ENCODE data around the gene OR1F1. TPM values are rescaled to one million over a fixed set of nuclear protein-coding genes. Genes with fewer than 3 reads are reported as not detected.

OR1F1 gene
- total RNA-seq, 4 donors from 2014 or later: not detected

- TF ChIP-seq, protein P1, sequence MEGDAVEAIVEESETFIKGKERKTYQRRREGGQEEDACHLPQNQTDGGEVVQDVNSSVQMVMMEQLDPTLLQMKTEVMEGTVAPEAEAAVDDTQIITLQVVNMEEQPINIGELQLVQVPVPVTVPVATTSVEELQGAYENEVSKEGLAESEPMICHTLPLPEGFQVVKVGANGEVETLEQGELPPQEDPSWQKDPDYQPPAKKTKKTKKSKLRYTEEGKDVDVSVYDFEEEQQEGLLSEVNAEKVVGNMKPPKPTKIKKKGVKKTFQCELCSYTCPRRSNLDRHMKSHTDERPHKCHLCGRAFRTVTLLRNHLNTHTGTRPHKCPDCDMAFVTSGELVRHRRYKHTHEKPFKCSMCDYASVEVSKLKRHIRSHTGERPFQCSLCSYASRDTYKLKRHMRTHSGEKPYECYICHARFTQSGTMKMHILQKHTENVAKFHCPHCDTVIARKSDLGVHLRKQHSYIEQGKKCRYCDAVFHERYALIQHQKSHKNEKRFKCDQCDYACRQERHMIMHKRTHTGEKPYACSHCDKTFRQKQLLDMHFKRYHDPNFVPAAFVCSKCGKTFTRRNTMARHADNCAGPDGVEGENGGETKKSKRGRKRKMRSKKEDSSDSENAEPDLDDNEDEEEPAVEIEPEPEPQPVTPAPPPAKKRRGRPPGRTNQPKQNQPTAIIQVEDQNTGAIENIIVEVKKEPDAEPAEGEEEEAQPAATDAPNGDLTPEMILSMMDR (IDR thresholded peaks at IDR 0.05; ENCODE audit: low read depth): no peak
Measured at GRCh38 chr16:3252967-3253366, 65.0 kb downstream of the OR1F1 start.

- TF ChIP-seq, protein P1 (IDR thresholded peaks at IDR 0.05; ENCODE audit: low read depth): no peak
Measured at GRCh38 chr16:3254309-3254708, 66.3 kb downstream of the OR1F1 start.

Other genes with a start within 250 kb of the OR1F1 start
- not detected for gene KREMEN2, start 223.9 kb upstream of the OR1F1 start, total RNA-seq
- gene PAQR4, start 218.9 kb upstream of the OR1F1 start, total RNA-seq: 1 to 10 TPM; 1.5 to 5.7 (median 3.8) TPM
- 1 to 10 TPM in 3 of 4 donors, not detected in 1; 1.5 to 2.0 (median 1.8) TPM for gene PKMYT1, start 207.8 kb upstream of the OR1F1 start, total RNA-seq
- gene CLDN9, start 175.3 kb upstream of the OR1F1 start, total RNA-seq: 1 to 10 TPM in 1 of 4 donors, not detected in 3; 1.3 TPM
- not detected for gene CLDN6, start 170.0 kb upstream of the OR1F1 start, total RNA-seq
- gene TNFRSF12A, start 167.8 kb upstream of the OR1F1 start, total RNA-seq: 10 to 100 TPM in 2 of 4 donors, 1 to 10 TPM in 2; 8.1 to 20.7 (median 13.5) TPM
- 10 to 100 TPM; 17.8 to 30.9 (median 27.9) TPM for gene HCFC1R1, start 164.3 kb upstream of the OR1F1 start, total RNA-seq
- 10 to 100 TPM; 10.8 to 17.2 (median 13.8) TPM for gene THOC6, start 164.2 kb upstream of the OR1F1 start, total RNA-seq
- not detected for gene BICDL2, start 151.3 kb upstream of the OR1F1 start, total RNA-seq
- under 1 TPM in 1 of 4 donors, not detected in 3; 0.57 TPM for gene MMP25, start 141.6 kb upstream of the OR1F1 start, total RNA-seq
- 10 to 100 TPM in 3 of 4 donors, 1 to 10 TPM in 1; 8.4 to 21.1 (median 13.1) TPM for gene IL32, start 122.6 kb upstream of the OR1F1 start, total RNA-seq
- gene ZSCAN10, start 88.9 kb upstream of the OR1F1 start, total RNA-seq: not detected
- 10 to 100 TPM in 1 of 4 donors, 1 to 10 TPM in 3; 3.4 to 15.3 (median 7.6) TPM for gene ZNF205, start 75.6 kb upstream of the OR1F1 start, total RNA-seq
- gene ZNF213, start 53.2 kb upstream of the OR1F1 start, total RNA-seq: 10 to 100 TPM in 1 of 4 donors, 1 to 10 TPM in 3; 1.1 to 13.4 (median 5.0) TPM
- 1 to 10 TPM; 4.4 to 7.8 (median 5.9) TPM for gene ZNF200, start 47.0 kb downstream of the OR1F1 start, total RNA-seq
- 1 to 10 TPM; 3.0 to 7.7 (median 5.2) TPM for gene MEFV, start 68.4 kb downstream of the OR1F1 start, total RNA-seq
- gene ZNF263, start 95.3 kb downstream of the OR1F1 start, total RNA-seq: 10 to 100 TPM; 16.8 to 39.2 (median 28.7) TPM
- gene TIGD7, start 117.2 kb downstream of the OR1F1 start, total RNA-seq: 1 to 10 TPM; 3.6 to 7.3 (median 5.2) TPM
- 10 to 100 TPM; 14.8 to 25.4 (median 18.4) TPM for gene ZNF75A, start 117.3 kb downstream of the OR1F1 start, total RNA-seq
- gene OR2C1, start 167.7 kb downstream of the OR1F1 start, total RNA-seq: under 1 TPM in 1 of 4 donors, not detected in 3; 0.44 TPM
- 10 to 100 TPM in 3 of 4 donors, 1 to 10 TPM in 1; 9.0 to 15.4 (median 11.2) TPM for gene ZSCAN32, start 212.8 kb downstream of the OR1F1 start, total RNA-seq
- gene ZNF174, start 213.0 kb downstream of the OR1F1 start, total RNA-seq: 10 to 100 TPM in 2 of 4 donors, 1 to 10 TPM in 2; 7.3 to 17.1 (median 10.5) TPM